HG03280 (cell line): ENCODE measurements around the gene OR52B2.

Experiments
- ATAC-seq: cut with Tn5 transposase; IDR thresholded peaks from one replicate; pipeline ENCODE4 v1.9.1; 2021; ENCODE audit warnings: mild to moderate bottlenecking, moderate library complexity; ENCODE audit not compliant: unreplicated experiment

The OR52B2 gene

DNA sequence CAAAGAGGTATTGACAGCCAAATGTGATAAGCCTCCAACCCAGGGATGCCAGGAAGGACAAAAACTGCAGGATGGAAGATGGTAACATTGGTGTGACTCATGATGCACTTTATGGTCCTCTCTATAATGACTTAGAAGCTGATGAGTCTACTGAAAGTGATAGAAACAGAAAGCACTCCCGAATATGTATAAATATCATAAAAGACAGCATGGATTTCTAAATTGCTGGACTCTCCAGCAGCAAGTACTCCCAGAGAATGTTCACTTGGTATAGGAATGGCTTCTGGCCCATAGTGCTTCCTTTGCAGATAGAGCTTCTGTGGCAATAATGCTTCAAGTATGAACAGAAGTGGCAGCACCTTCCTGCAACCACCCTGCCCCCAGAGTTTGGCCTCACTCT lies at the start of gene OR52B2:
TSS of gene OR52B2 (minus strand) at position 101 of the 400 bp plus-strand sequence. CDS start at position 101, 0 bp downstream.
- no peak for ATAC-seq

DNA sequence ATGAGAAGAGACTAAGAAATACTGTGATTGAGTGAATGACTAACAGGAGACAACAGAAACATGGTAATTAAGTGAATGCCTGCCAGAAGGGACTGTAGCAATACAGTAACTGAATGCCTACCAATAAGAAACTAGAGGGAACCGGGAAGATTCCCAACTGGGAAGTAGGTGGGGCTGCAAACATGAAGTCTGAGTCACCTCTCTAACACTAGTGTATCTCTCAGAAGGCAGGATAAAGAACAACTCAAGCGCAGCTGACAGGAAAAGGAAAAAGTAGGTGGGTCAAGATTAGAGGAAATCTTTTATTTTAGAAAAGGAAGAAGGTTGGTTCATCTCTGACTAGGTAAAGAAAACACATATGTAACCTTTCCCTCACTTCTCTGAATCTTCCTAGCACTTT lies 49.2 kb upstream of the OR52B2 start:
- no peak for ATAC-seq

DNA sequence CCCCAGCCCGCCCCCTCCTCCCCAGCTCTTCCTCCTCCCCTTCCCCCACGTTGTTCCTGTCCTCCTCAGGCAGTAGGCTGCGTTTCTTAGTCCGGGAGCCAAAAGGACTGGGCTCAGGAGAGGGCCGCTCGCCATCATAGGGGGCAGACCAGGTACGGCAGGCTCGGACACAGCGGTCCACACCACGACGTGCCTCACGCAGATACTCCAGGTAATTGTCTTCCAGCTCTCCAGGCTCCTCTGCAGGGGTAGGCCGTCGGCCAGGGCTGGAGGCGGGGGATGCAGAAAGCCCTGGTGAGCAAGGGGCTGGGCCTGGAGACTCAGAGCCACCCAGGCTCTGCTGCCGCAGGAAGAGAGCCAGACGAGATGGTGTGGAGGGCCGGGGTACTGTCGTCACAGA lies 47.6 kb upstream of the OR52B2 start:
- no peak for ATAC-seq

DNA sequence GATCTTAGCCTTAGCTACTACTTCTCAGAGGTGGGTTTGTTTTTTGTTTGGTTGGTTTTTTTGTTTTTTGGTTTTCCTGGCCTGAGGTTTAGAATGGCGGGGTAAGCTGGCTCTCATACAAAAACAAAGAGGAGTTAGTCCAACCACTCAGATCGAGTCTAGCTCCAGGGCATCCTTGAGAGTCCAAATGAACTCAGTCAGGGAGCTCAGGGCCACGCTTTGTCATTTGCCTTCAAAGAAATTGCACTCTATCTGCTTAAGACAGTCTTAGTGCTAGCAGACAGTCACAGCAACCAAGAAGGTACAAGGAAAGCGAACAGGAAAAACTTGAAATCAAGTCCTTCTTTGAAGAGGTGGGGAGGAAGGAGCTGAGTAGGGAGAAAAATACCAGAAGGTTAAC lies 46.4 kb upstream of the OR52B2 start:
- no peak for ATAC-seq

DNA sequence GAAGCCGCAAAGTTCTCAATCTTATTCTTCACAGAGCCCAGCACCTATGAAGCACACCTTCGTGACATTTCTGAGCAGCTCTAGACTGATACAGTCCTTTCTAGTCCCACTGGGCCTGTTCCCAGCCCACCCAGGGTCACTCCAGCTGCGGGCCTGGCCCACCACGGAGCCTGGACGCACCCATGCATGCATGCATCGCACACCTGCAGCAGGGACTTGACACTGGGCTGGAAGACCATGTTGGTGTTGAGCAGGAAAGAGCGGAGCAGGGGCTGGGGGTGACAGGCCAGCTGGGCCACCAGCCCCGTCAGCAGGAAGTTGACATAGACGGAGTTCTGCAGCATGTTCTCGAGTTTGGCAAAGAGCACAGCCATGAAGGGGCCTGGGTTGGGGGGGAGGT lies 44.4 kb upstream of the OR52B2 start:
- no peak for ATAC-seq

DNA sequence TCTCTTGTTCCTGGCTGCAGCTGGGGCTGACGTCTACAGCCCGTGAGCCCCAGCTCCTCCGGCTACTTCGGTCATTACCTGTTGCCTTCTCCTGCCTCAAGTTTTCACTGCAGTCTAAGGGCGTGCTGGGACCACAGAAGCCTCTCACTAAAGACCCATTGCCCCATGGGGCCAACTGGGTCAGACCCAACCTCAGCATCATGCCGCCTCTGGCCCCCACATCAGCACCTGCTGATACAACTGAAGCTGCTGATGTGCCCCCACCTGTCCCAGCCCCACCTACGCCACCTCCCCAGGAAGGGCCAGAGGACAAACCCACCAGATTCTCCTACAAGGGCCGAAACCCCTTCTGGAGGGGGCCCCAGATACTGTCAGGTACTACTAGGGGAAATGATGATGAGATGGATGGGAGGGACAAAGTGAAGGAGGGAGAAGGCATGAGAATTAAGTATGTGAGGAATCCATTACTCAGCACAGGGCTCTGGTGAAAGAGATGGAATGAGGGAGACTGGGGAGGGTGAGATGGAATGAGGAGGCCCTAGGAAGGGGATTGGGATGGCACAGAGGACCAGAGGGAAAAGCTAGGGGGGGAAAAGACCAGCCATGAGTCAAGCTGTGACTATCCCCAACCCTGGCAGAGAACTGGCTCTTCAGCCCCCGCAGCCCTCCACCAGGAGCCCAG lies 40.3 kb upstream of the OR52B2 start:
- ATAC-seq, result no peak

DNA sequence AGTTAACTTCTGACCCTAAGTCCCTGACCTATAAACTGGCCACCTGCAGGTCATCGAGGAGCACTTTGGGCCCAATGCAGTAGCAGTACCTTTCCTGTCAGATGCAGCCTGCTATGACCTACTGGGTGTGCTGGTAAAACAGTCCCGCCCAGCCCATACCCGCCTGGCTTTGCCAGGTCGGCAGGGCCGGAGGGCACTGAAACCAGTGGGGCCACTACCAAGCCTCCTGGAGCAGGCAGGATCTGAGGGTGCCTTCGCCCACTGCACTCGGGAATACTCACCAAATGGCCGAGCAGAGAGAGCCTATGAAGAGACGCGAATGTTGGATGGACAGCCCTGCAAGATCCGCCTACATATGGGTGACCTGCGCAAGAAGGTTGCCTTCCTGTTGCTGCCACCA lies 39.7 kb upstream of the OR52B2 start:
- ATAC-seq, result no peak

DNA sequence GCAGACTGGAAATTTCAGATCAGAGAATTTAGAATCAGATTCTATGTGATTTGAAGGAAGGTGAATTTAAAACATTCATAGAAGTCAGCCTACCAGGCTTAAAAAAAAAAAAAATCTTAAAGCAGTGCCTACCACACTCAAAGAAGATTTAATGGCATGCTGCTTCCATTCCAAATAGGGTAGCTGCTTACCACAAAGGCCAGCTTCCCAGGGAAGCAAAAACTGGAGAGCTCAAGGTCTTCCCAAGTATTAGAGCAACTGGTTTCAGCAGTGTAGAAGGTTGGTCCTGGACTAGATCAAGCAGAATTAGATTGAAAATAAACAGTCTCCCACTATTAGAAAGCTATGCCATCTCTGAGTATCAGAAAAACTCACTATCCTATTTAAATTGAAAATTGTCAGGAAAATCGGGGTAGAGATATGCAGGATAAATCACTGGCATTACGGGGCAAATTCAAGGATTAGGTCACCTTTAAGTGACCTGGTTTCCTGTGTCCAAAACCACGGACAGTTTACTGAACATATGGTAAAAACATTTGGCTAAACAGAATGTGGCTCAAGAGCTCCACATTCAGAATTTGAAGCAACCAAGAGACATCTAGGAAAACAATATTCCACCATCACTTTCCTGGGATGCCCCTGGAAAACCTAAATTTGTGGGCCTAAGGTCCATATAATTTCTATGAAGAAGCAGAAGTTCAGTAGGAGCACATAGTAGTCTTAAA lies 36.5 kb upstream of the OR52B2 start:
- no peak for ATAC-seq

DNA sequence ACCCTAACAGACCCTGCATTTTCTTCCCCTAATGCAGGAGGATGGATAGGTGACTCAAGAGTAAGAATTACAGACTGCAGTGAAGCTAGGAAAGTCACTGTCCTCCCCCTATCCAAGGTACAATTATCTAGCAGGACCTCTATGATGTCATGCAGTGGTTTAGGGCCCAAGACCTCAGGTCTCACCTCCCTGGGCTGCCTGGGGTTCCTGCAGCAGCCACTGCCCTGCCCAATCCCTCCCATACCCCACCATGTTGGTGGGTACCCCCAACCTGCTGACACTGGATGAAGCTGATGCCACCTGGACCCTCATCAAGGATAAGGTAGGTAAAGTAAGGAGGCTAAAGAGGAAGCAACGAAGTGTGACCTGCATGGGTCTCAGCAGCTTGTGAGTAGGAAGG lies 35.2 kb upstream of the OR52B2 start, which contains the start of gene C11orf42:
TSS of gene C11orf42 (plus strand) at position 192 of the 400 bp plus-strand sequence. CDS start at position 251, 59 bp downstream.
- no peak for ATAC-seq

DNA sequence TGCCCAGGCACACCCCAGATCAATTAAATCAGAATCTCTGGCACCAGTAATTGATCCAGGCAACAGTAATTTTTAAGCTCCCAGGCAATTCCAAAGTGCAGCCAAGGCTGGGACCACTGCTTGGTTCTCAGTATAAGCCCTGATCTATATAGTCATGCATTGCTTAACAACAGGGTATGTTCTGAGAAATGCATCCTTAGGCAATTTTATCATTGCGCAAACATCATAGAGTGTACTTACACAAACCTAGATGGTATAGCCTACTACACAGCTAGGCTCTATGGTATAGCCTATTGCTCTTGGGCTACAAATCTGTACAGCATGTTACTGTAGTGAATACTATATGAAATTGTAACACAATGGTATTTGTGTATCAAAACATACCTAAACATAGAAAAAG lies 34.6 kb upstream of the OR52B2 start:
- ATAC-seq, result no peak

DNA sequence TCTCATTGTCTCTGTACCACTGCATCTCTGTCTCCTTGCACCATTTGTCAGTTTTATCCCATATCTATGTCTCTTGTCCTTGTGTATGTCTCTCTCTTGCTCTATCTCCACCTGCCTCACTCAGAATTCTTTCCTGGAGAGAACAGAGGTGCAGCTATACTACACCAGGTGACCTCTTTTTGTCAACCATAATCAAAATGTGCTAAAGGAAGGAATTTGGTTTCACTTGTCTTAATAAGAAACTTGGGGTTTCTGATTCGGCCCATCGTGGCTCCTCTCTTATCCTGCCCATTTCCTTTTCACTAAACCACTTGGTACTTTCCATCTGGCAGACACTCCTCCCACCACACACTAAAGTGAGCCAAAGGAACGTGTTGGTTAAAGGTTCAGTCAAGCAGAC lies 33.2 kb upstream of the OR52B2 start:
- no peak for ATAC-seq

DNA sequence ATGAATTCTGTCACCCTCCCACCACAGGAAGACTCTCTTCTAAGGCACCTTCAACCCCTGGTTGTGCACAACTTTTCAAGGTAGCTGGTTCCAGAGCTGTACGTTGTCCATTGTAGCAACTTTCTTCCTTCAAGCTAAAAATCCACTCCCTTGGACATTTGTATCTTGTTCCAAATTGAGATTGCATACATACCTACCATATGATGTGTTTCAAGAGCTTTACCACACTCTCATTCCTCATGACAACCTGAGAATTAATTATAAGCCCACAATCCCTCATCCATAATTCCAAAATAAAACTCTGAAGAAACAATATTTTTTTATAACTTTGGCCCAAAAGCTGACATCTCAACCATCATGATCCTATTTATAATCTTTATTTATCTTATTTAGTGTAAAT lies 31.9 kb upstream of the OR52B2 start:
- ATAC-seq, result no peak

DNA sequence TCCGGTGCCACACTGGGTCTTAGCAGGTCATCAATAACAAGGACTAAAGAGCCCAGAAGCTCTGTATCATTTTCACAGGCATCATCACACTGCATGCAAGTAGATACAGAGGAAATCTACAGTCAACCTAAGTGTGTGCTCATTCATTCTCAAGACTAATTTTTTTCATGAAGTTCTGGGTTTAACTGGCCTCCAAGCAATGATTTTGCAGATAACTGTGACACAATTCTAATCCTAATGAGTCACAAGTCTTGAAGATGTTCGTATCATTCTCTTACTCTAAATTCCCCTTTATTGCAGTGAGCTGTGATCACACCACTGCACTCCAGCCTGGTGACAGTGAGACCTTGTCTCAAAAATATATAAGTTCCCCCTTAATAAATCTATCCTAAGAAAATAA lies 31.4 kb upstream of the OR52B2 start:
- ATAC-seq, result no peak

DNA sequence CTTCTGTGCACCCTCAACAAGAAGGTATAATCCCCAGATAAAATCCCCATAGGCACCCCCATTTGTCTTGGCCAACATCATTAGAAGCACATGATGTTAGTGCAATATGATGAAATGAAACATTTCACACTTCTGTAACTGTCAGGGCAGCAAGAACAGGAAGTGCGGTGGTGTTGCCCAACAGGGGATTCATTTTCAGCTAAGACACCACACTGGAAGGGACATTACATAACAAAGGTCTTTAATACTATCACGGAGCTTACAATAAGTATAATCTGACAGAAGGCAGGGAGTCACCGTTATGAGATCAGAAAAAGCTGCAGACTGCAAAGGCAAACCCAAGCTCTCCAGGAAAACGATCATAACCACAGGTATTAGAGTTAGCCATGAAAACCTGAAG lies 30.8 kb upstream of the OR52B2 start:
- ATAC-seq, result no peak

DNA sequence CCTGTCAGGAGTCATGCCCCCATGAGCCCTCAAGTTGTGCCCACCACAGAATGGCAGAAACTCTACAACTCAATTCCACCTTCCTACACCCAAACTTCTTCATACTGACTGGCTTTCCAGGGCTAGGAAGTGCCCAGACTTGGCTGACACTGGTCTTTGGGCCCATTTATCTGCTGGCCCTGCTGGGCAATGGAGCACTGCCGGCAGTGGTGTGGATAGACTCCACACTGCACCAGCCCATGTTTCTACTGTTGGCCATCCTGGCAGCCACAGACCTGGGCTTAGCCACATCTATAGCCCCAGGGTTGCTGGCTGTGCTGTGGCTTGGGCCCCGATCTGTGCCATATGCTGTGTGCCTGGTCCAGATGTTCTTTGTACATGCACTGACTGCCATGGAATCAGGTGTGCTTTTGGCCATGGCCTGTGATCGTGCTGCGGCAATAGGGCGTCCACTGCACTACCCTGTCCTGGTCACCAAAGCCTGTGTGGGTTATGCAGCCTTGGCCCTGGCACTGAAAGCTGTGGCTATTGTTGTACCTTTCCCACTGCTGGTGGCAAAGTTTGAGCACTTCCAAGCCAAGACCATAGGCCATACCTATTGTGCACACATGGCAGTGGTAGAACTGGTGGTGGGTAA lies 29.2 kb upstream of the OR52B2 start, which contains the start of gene OR52W1:
TSS of gene OR52W1 (plus strand) at position 51 of the 637 bp plus-strand sequence. CDS start at position 51, 0 bp downstream.
- no peak for ATAC-seq

DNA sequence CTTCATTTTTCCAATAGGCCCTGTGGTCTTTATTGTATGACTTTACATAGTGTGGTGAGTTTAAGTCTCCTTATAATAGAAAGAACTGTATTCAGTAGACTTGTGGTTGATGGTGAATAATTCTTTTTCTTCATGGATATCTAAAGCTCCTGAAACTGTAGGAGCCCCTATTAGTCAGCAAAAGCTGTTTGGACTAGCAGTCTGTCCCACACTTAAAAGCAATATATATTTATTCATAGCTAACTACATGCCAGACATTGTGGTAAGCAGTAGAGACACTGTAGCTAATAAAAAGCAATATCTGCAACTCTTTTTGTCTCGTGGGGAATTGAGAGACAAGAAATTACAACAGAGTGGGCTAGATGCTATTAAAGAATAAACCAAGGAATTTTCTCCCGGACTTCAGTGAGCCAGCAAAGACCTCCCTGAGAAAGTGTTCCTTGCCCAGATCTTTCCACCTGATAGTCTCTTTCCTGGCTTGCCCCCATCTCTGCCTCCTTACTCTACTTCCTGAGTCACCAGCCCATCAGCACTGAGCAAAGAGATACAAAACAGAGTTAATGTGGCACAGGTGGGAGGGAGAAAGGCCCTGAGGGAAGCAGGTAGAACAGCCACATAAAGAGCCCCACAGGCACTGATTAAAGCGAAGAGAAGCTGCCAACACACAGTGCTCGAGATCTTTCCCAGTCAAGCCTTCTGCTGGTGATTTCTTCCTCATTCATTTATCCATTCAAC lies 27.5 kb upstream of the OR52B2 start:
- ATAC-seq, result no peak

DNA sequence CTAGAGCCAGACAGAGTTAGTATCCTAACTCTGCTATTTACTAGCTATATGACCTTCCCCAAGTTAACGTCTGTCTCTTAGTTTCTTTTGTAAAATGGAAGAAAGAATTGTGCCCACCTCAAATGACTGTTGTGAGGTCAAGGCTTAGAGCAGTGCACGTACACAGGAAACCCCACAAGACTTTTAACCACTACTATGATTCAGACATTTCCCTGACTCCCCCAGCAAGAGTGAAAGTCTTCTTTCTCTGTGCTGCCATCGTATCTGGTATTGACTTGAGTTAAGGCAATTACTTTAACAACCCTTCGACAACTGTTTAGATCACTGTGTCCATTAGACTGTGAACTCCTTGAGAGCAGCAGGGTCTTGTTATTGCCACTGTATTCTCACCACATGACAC lies 26.3 kb upstream of the OR52B2 start:
- peak; percentile 73 for ATAC-seq

DNA sequence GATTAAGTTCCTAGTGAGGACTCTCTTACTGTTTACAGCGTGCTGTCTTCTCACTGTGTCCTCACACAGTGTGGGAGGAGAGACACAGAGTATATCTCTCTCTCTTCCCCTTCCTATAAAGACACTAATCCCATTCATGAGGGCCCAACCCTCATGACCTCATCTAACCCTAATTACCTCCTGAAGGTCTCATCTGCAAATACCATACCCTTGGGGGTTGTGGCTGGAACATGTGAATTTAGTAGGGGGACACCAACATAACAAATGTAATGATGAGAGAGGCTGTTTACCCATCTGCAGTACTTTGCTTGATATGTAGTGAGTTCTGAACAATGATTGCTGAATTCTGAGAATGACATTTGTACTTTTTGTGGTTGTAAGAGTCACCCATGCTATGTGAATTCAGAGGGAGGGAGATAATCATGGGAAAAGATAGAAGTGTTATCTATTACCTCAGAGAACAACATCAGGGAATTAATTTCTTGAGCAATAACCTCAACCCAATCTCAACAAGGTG lies 24.0 kb upstream of the OR52B2 start:
- ATAC-seq, result no peak

DNA sequence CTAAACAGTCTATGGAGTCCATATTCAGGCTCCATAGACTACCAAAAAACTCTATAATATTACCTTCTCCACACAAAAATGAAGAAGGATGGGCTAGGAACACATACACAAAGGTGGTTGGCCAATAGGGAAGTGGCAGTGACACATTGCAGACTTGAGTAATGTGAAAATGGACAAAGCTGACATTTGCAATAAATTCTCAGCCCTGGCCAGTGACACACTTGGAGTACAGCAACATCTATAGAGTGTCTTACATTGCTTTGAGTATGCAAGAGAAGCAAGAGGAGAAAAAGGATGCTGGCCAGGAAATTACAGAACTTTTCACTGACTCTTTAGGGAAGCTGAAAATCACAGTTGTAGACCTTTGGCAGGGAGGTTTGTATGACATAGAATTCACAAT lies 21.6 kb upstream of the OR52B2 start:
- no peak for ATAC-seq

DNA sequence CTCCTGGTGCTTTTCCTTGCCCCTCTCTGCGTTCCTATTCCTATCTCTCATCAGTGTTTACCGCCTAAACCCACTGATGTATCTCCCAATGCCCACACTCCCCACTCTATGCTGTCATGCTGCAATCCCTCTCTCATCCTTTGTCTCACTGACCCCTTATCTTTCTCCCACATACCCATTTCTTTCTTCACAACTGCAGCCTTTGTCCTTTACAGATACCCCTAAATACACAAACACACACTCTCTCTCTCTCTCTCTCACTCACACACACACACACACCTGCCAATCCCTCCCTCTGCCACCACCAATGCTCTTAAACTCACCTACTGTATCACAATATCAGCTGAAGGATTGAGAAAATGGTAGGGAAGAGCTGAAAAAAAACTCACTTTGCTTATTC lies 5.3 kb upstream of the OR52B2 start:
- ATAC-seq, result no peak
